Choroid plexus epithelial cell (primary cell): ENCODE measurements around the gene LPIN2.
A peak's percentile ranks its signal among the peaks of the same experiment; 100 is the strongest.

Source experiments
- DNase-seq: peaks from one replicate; pipeline ENCODE4 v3.0.0-alpha.2; 2010; ENCODE audit warnings: low read depth
- H3K4me3 ChIP-seq: 2 replicates; pipeline ENCODE4 v1.5.1; 2011; ENCODE audit warnings: low read depth, mild to moderate bottlenecking, control low read depth, low read length, moderate library complexity
- TF ChIP-seq, protein P1 (sequence below): conservative IDR thresholded peaks from 2 replicates; pipeline ENCODE4 v1.5.1; 2011; ENCODE audit warnings: low read depth, mild to moderate bottlenecking, control low read depth, inconsistent platforms, low read length, moderate library complexity

Gene LPIN2

DNA sequence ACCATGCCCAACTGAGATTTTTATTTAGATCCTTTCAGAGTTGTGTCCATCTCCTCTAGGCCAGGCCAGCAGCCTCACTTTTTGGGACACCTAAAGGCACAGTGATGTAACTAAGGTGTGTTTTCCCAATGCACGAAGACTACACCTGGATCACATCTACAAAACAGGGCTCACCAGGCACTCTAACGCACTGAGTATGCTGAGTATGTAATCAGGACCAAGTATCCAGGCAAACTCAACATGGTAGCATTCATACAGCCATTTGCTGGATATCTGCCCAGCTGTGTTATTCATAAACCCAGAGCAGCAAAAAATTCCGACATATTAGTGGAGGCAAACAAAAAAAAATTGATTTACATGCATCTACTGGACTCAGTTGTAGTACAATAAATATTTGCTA, 33.8 kb downstream of the LPIN2 start:
- no peak overlapping the region for H3K4me3 ChIP-seq
- TF ChIP-seq, protein P1, sequence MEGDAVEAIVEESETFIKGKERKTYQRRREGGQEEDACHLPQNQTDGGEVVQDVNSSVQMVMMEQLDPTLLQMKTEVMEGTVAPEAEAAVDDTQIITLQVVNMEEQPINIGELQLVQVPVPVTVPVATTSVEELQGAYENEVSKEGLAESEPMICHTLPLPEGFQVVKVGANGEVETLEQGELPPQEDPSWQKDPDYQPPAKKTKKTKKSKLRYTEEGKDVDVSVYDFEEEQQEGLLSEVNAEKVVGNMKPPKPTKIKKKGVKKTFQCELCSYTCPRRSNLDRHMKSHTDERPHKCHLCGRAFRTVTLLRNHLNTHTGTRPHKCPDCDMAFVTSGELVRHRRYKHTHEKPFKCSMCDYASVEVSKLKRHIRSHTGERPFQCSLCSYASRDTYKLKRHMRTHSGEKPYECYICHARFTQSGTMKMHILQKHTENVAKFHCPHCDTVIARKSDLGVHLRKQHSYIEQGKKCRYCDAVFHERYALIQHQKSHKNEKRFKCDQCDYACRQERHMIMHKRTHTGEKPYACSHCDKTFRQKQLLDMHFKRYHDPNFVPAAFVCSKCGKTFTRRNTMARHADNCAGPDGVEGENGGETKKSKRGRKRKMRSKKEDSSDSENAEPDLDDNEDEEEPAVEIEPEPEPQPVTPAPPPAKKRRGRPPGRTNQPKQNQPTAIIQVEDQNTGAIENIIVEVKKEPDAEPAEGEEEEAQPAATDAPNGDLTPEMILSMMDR, result no peak
- peak; percentile 89 for DNase-seq

DNA sequence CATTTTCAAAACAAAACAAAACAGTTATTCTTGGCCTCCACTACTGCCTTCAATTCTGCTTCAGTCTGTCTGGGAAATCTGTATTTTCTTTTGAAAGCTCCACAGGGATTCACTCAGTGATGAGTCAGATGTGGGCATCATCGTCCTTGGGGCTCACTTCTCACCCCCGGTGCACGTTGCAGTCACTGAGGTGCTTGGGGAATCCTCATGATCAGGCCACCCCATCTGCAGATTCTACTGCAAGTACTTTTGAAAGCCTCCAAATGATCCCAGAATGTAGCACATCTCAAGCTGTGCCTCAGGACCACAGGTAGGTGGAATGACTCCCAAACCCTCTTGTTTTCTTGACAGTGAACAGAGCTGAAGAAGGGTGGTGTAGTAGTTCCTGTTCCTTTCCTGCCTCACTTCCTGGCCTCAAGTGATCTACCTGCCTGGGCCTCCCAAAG, 34.3 kb downstream of the LPIN2 start:
- peak; percentile 91 for DNase-seq
- peak overlapping the region; percentile 10 for H3K4me3 ChIP-seq
- TF ChIP-seq, protein P1, result no peak

DNA sequence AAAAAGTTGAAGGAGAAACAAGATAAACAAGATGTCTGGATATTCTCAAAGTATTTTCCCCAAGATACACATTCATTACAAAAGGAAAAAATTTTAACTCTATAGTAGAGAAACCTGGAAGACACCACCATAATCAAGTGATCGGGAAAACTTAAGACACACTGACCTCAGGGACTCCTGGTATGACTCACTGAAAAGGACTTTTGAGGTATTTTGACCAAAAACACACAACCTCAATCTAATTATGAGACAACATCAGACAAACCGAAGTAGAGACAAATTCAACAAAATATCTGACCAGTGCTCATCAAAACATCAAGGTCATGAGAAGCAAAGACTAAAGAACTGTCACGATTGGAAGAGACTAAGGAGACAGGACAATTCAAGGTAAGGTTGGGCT, 34.7 kb downstream of the LPIN2 start:
- peak; percentile 70 for DNase-seq
- TF ChIP-seq, protein P1, result no peak
- peak overlapping the region; percentile 10 for H3K4me3 ChIP-seq

DNA sequence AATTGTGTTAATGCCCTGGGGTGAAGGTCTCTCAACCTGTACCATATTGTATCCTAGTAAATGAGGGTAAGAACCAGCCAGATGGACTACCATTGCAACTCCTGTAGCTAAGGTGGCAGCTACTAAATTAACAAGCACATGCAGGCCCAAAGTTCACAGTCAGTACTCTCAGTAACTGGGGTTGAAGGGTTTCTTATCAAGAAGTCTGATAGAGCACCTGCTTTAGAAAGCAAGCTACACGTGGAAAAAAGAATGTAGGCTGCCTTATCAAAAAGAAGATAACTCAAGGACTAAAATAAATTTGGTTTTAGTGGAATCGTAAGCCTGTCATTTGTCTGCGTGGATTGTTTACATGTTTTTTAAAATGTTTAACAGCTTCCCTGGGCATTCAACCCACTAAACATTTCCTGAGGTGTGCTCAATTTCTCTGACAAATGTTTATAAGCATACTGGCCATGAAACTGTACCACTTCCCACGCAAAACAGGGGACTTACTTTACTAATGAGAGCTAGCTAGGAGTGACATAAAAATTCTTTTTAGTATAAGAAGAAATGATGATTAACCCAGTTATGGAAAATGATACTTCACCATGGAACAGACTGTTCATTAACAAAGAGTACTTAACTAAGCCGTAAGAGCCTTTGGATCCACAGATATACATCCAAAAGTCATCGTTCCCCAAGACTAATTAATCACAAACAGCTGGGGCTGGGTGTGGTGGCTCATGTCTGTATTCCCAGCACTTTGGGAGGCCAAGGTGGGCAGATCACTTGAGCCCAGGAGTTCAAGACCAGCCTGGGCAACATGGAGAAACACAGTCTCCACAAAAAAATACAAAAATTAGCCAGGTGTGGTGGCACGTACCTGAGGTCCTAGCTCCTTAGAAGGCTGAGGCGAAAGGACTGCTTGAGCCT, 36.5 kb downstream of the LPIN2 start:
- DNase-seq, result no peak
- TF ChIP-seq, protein P1, result no peak
- no peak overlapping the region for H3K4me3 ChIP-seq

DNA sequence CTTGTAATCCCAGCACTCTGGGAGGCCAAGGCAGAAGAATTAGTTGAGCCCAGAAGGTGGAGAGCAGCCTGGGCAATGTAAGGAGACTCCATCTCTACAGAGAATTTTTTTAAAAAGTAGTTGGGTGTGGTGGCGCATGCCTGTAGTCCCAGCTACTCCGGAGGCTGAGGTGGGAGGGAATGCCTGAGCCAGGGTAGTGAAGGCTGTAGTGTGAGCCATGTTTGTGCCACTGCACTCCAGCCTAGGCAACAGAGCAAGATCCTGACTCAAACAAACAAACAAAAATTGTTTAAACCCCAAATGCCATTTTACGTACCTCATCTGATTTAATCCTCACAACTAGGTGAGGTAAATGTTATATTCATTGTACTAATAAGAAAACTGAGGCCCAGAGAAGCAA, 38.2 kb downstream of the LPIN2 start:
- TF ChIP-seq, protein P1, result no peak
- no peak for DNase-seq
- H3K4me3 ChIP-seq, result no peak overlapping the region

DNA sequence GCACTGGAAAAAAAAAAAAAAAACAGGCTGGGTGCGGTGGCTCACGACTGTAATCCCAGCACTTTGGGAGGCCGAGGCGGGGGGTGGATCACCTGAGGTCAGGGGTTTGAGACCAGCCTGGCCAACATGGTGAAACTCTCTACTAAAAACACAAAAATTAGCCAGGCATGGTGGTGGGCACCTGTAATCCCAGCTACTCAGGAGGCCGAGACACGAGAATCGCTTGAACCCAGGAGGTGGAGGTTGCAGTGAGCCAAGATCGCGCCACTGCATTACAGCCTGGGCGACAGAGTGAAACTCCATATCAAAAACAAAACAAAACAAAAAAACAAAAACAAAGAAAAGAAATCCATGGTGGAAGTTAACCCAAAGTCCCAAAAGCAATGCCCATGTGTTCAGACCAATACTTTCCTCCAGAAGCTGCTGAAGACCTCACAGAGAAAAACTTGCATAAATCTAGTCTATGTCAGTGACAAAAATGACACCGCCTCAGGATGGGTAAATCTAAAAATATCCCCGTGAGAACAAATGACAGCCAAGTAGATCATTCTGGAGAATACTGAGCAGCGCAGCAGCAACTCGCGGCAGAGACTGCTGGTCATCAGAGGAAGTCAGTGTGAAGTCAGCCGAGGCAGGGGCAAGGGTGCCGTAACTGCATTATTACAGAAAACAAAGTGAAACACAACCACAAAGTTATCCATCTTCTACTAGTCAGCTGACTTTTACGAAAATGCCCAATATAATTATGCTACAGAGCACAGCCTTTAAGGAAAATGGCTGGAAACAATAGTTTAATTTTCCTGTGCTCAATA, 41.0 kb downstream of the LPIN2 start:
- no peak overlapping the region for H3K4me3 ChIP-seq
- TF ChIP-seq, protein P1, result no peak
- DNase-seq, result peak; percentile 60
